GM15510 (cell line): ENCODE data around the gene ERBB4.

Source experiments
- POLR2A ChIP-seq: IDR thresholded peaks from 3 replicates; pipeline ENCODE4 v1.6.1; 2011; ENCODE audit warnings: borderline replicate concordance; ENCODE audit not compliant: insufficient read length; ENCODE audit errors: extremely low read depth

The ERBB4 gene

DNA sequence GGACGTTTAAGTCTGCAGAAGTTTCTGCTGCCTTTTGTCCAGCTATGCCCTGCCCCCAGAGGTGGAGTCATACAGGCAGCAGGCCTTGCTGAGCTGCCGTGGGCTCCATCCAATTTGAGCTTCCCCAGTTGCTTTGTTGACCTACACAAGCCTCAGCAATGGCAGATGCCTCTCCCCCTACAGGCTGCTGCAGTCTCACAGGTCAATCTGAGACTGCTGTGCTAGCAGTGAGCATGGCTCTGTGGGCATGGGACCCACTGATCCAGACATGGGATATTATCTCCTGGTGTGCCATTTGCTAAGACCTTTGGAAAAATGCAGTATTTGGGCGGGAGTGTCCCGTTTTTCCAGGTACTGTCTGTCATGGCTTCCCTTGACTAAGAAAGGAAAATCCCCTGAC lies 726.0 kb downstream of the ERBB4 start:
- no peak for TF ChIP-seq POLR2A

DNA sequence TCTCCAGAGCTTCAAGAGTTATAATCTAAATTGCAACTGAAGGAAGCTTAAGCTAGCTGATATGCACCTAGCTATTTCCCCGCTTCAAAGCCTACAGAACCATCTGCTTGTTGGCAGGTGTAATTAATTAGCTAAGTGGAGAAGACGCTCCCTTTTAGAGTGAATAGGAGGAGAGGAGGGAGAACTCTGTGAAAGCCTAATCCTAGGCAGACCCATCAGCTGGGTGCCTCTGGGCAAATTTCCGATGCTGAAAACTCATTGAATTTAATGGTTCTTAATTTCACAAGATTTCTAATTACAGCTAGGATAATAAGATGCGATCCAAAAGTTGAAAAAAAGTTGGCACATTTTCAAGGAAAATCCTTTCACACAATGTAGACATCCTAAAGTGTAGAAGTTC lies 735.9 kb downstream of the ERBB4 start:
- no peak for TF ChIP-seq POLR2A

DNA sequence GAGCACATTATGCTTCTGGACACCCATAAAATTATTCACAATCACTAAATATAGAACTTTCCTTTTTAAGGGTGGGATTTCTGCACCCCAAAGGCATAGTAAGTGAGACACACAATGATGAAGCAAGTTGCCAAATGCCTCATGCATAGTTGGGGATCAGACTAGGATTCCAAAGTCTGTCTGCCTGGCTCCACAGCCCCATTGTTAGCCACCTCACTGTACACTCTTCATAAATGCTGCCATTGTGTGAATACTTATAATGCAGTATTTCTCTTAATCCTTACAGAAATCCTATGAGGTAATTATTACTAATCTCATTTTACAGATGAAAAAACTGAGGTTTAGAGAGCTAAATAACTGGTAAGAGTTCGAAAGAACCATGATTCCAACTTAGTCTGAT lies 738.6 kb downstream of the ERBB4 start:
- TF ChIP-seq POLR2A: no peak

DNA sequence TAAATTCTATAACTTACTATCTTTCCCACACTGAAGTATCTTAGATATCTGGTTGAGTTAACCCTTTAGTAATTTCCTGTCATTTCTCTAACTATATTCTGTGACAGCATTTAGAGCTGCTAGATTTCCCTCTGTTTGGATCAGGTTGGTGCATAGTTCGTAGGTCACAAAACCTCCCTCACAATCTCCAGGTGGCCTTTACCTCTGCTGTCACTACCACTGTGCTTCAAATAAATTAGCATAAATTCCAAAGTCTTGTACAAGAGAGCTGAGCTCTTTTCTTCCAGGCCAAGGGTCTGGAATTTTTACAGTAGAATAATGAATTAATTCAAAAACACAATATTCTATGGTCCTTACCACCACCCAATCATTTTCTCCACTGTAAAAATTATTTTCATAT lies 739.7 kb downstream of the ERBB4 start:
- TF ChIP-seq POLR2A: no peak

DNA sequence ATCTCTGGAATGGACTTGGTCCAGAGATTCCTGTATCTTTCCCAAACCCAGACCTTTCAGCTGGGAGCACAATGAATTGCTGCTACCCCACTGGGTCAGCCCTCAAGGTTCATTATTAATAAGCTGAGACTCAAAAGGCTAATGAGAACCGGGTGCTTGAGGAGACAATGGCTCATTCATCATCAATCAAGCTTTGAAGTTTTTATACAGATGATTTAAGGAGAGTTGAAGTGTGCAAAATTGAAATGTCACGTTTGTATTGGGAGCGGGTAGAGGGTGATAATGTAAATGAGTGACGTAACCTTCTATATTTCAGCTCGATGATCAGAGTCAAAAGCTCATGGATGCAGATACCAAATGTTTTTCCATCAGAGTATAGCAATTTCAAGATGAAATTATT lies 744.9 kb downstream of the ERBB4 start:
- TF ChIP-seq POLR2A: no peak

DNA sequence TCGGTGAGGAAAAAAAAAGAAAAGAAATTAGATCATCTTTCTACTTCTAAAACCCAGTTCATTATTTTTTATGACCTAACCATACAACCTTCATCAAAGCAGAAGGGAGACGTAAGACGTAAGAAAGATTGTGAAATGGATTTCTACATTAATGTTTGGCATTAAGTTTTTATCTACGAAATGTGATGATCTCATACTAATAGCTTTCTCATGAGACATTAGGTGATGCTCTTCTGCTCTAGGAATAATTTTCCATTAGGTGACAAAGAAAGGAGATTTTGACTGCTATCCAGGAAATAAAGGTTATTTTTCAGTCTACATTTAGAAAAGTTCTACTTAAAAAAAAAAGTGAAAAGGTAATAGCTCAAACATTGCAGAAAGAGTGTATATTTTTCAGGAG lies 748.6 kb downstream of the ERBB4 start:
- TF ChIP-seq POLR2A: no peak

DNA sequence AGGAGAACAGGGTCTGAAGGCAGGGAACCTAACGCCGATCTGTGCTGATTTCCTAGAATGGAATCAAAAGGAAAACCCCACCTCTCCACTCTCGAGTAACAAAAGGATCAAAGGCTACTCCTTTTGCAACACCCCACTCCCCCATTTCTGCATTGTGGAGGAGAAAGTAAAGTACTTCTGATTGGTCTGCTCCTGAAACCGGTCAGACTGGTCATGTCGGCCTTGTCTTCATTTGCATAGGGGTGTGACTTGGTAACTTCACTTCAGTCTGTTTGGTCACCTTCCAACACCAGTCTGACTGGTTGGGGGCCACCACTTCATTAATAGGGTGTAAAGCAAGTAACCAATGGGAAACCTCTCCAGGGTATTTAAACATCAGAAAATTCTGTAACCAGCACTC lies 771.9 kb downstream of the ERBB4 start:
- TF ChIP-seq POLR2A: no peak

DNA sequence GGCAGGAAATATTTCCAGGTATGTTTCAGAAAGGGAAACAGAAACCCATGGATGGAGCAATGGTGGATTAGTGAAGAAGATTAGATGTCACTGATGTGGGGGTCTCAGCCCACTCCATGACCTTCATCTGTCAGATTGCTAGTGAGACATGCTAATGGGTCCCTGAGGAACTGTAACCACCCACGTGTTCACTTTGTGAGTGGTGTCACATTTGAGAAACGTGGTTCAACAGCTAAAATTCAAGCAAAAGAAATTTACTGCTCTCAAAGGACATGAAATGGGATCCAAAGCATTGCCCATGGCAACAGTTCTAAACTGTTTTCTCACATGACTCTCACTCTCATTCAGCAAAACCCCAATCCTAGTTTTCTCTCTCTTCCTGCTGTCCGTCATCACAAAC lies 776.1 kb downstream of the ERBB4 start:
- TF ChIP-seq POLR2A: no peak

DNA sequence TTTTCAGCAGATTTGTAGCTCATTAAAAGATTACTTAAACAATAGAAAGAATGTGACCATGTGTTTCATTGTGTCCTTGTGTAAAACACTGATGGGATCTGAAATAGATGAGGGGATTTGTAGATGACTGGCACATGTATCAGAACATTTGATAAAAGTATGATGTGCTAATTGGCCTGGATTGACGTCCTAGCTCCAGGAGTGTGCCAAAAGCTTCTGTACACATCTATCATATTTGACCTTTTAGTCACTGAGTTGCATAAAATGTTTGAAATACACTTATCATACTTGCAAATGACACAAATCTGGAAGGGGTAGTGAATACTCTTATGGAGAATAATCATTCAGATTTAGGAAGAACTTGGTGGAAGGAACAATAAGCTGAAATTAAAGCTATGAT lies 778.5 kb downstream of the ERBB4 start:
- no peak for TF ChIP-seq POLR2A

DNA sequence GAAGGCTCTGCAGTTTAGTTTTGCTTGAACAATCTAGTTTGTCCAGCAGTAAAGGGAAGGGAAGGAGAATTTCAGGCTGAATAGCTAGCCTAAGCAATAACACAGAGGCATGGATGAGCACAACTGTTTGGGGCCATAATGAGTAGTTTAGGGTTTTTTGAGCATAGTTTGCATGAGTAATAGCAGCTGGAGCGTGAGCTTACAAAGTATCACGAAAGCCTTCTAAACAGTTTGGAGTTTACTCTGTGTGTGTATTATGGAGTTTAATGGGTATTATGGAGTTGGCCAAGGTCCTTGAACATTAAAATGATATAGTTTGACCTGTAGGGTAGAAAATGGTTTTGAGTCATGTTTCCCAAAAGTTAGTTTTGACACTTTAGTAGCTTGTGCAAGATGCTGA lies 782.3 kb downstream of the ERBB4 start:
- TF ChIP-seq POLR2A: no peak

DNA sequence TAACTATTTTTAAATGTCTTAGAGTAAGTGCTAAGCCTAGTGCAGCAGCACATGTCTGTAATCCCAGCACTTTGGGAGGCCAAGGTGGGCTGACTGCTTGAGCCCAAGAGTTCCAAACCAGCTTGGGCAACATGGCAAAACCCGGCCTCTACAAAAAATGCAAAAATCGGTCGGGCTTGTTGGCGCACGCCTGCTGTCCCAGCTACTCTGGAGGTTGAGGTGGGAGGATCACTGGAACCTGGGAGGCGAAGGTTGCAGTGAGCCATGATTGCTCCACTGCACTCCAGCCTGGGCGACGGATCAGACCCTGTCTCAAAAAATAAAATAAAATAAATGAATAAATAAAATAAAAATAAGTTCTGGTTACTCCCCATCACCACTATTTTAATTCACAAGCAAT lies 783.4 kb downstream of the ERBB4 start:
- TF ChIP-seq POLR2A: no peak

DNA sequence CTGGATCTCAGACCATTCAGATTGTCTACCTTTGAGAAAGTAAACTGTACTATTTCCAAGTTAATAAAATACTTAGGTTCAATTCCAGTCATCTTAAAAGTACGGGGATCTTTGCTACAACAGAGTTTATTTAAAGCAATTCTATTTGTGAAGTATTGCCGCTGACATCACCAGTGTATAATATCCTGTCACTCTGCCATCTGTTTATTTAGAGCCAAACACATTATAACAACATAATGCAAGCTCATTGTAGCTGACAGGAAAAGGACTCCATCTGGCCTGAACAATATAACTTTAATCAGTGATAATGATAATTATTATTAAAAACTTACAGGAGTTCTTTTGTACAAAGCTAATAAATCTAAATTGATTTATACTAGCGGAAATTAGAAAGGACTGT lies 786.8 kb downstream of the ERBB4 start:
- TF ChIP-seq POLR2A: no peak

DNA sequence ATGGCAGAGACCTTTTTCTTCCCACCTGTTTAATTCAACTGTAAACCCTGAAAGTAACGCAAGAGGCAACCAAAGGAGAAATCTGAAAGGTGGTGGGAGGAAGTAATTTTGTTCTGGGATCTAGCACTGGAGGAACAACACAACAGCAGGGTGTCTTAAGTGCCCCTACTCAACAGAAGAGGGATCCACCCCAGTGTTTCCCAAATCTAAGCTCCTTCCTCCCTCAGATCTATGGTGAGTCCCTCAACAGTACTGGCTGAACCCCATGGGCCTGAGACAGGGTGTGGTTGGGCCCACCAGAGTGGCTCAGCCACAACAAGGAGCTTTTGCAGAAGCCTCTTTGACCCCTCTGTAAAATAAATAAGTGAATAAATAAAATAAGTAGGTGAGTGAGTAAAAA lies 790.3 kb downstream of the ERBB4 start:
- TF ChIP-seq POLR2A: no peak

DNA sequence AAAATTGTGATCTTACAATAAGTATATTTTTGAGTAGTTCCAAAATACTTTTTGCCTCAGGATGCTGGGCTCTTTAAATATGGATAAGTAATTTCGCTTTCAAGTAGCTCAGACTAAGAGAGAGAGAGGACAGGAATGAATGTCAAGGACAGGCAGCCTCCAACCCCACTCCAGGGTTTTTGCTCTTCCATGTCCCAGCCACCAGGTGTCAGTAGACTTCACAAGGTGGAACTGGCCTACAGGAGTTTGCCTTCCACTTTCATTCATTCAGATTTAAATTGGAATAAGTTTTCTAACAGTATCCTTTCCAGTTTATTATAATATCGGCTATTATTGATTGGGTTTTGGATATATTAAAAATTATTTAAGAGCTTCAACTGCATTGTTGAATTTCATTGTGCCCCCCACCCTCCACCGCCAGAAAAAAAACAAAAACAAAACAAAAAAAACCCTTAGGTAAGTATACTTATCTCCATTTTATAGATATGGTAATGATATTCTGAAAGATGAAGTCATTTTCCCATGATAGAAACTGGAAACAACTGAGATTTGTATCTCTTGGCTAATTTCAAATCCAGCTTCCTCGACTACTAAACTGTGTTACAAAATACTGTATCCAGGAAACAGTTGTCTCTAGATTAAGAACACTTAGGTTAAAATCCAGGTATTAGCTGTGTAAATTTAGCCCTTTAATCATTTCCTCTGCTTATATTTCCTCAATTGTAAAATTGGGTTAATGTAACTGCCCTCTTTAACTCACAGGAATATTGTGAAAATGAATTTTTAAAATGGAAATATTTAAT lies 793.1 kb downstream of the ERBB4 start:
- no peak for TF ChIP-seq POLR2A

DNA sequence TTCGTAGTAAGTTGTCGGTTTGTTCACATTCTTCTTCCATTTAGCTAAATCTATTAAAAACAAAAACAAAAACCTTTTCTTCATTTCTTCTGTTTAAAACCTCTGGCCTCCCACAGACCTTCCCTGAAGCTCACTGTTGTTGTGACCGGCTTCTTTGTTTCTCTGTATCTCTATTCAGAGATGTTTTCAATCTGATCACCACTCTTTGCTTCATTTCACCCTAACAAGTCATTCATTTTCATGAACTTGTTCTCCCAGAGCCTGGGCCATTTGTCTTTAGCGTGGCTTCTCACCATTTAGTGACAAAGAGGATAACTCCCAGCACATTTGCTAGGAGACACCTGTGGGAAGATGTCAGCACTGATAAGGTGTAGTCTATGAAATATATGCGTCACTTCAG lies 794.2 kb downstream of the ERBB4 start:
- TF ChIP-seq POLR2A: no peak

DNA sequence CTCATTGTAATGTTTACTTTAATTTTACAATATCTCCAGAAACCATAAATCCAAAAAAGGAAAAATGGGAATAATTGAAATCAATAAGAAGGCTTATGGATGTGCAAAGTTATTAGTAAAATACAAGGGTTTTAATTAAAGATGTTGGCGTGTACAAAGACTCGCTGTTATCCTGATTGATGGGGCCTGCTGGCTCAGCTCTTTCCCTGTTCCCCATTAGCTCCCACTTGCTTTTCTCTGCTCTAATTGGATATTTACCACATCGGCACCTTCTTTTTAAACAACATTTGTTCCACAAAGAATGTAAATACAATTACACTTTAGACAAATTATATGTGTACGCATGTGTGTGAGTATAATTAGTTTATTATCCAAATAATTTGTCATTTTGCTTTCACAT lies 796.6 kb downstream of the ERBB4 start:
- TF ChIP-seq POLR2A: no peak

DNA sequence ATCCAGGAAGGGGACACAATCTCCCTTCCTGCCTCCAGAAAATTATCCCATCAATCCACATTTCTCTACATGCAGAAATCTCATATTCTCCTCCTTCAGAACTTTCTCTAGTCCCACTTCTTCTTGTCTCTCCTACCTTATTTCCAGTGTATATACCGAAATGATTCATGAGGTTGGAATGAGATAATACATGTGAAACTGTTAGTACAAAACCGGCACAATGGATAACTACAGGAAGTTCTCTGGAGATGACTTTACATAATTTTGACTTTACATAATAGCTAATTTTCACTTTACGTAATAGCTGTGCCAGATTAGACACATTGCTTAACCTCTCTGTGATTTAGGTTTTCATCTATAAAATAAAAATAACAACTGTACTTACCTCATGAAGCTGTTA lies 801.3 kb downstream of the ERBB4 start:
- TF ChIP-seq POLR2A: no peak

DNA sequence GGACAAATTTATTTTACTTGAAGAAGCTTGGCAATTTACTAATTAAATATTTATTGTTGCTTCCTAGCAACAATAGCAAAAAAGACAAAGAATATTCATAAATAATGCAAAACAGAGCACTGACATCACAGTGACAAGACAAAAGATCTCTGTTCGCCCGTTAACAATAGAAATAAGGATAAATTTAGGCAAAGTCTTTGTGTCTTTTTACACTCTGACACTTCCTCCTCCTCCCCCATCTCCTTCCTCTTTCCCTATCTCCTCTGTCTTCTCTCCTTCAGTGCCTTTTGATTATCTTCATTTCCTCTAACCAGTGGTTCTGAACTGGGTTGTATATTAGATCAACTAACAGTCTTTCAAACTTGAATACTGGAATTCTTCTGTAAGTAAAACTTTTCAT lies 808.4 kb downstream of the ERBB4 start:
- no peak for TF ChIP-seq POLR2A

DNA sequence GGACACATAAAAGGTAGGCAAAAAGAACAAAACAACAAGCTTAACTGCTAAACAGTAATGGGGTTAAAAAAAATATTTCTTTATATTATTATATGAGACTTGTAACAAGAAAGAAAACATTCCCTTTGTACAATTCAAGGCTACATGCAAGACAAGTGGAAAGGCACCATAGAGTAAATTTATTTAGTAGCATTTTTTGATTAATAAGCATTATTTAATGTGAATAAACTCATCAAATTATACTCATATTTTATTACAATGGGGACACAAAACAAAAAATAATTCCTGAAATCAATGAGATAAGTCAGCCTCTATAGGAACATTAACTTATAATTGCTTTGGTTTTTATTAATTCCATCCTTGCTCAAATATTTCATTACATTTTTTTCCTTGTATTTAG lies 809.2 kb downstream of the ERBB4 start:
- no peak for TF ChIP-seq POLR2A
